ENCODE results near the gene BMF. TPM values are rescaled to one million over a fixed set of nuclear protein-coding genes. Genes with fewer than 3 reads are reported as not detected.
A peak's percentile ranks its signal among the peaks of the same experiment; 100 is the strongest.

BMF gene
- total RNA-seq, 1 experiment from 2014 or later = 81.5 TPM

DNA sequence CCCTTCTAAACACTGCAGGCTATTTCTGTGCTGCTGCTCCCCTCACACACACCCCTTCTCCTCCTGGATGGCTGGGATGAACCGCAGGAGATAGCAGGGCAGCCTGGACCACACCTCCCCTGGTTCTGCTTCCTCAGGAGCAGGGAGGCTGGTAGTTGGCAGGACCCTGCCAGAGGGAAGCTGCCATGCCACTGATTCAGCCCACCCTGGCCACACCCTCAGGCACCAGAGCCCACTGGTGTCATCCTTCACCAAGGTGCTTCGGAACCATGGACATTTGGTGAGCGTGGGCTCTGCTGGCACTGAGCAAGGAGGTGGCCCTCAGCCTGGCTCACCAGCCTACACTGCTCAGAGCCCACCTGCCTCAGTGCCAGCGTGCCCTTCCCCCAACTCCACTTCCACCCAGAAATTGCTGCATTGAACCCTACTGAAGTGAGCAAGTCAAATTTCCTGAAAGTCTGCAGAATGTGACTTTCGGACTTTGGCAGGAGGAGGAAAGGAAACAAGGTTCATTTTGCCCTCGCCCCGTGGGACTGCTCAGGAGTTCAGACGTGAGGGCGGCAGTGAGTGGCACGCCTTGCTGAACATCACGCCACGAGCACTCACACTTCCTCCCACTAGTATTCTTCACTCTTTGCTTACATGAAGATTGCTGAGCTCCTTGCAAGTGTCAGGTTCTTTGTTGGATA, 26.3 kb downstream of the BMF start:
- peaks cover 61% of the 10 kb centered on the region for H3K4me1 ChIP-seq
- peak overlapping the region; percentile 85 for H3K4me3 Mint-ChIP-seq (ENCODE audit: unreplicated experiment)
- no peaks in the 10 kb centered on the region for H3K9me3 ChIP-seq
- BruUV-seq (replicated peaks) = TSS peak; percentile 97
- H3K27ac Mint-ChIP-seq (ENCODE audit: unreplicated experiment) = peak overlapping the region; percentile 98
- peaks cover 39% of the 10 kb centered on the region for H3K4me1 Mint-ChIP-seq (ENCODE audit: low read depth, unreplicated experiment)
- H3K9me3 Mint-ChIP-seq (ENCODE audit: unreplicated experiment) = no peaks in the 10 kb centered on the region
- peak overlapping the region; percentile 5; the same call in 1 of the 2 replicates for H3K4me3 ChIP-seq (ENCODE audit: low read depth, low read length)
- H3K36me3 Mint-ChIP-seq (ENCODE audit: insufficient read depth, unreplicated experiment) = peaks cover 6% of the 10 kb centered on the region
- H3K27me3 ChIP-seq (replicated peaks; ENCODE audit: control insufficient read depth, insufficient read depth, low read length) = no peaks in the 10 kb centered on the region
- TF ChIP-seq CTCF (IDR thresholded peaks at IDR 0.05; ENCODE audit: insufficient read depth in 1 of 2, low read depth in 1 of 2, low read length in 1 of 2, severe bottlenecking in 1 of 2, unreplicated experiment in 1 of 2) = no peak
- CTCF ChIA-PET = interaction anchor here (1.0 to 1.3 kb wide), 4 partner anchors 17 to 27 kb away, joined by 3 to 6 read pairs (median 4); partner anchors contain the start of gene BMF
- POLR2A ChIA-PET = interaction anchor here (0.9 to 2.0 kb wide), 3 partner anchors 17 to 24 kb away, joined by 3 to 20 read pairs (median 3); no protein-coding TSS in a partner anchor
- no peaks in the 10 kb centered on the region for H3K27me3 Mint-ChIP-seq (ENCODE audit: insufficient read depth, unreplicated experiment)
- no peaks in the 10 kb centered on the region for H3K36me3 ChIP-seq (ENCODE audit: control insufficient read depth, insufficient read depth, low read length)
- intact Hi-C loops (cut with micrococcal nuclease; ENCODE audit: unreplicated experiment) = no loop called here
- DNase-seq = no peak

GRCh38 chr15:40081691-40082194, 26.9 kb downstream of the BMF start:
- intact Hi-C loops (cut with micrococcal nuclease; ENCODE audit: unreplicated experiment) = loop anchor here (1.0 kb wide), 1 partner anchor 25 kb away; no protein-coding TSS in a partner anchor
- peak overlapping the region; percentile 98 for H3K27ac Mint-ChIP-seq (ENCODE audit: unreplicated experiment)
- no peaks in the 10 kb centered on the region for H3K27me3 ChIP-seq (replicated peaks; ENCODE audit: control insufficient read depth, insufficient read depth, low read length)
- no peaks in the 10 kb centered on the region for H3K36me3 ChIP-seq (ENCODE audit: control insufficient read depth, insufficient read depth, low read length)
- no TSS peak for BruUV-seq (replicated peaks)
- POLR2A ChIA-PET = interaction anchor here (0.9 to 2.0 kb wide), 3 partner anchors 17 to 25 kb away, joined by 3 to 20 read pairs (median 3); no protein-coding TSS in a partner anchor
- no peaks in the 10 kb centered on the region for H3K27me3 Mint-ChIP-seq (ENCODE audit: insufficient read depth, unreplicated experiment)
- peaks cover 55% of the 10 kb centered on the region for H3K4me1 ChIP-seq
- peaks cover 6% of the 10 kb centered on the region for H3K36me3 Mint-ChIP-seq (ENCODE audit: insufficient read depth, unreplicated experiment)
- TF ChIP-seq CTCF (IDR thresholded peaks at IDR 0.05; ENCODE audit: insufficient read depth in 1 of 2, low read depth in 1 of 2, low read length in 1 of 2, severe bottlenecking in 1 of 2, unreplicated experiment in 1 of 2) = no peak
- H3K4me3 ChIP-seq (ENCODE audit: low read depth, low read length) = peak overlapping the region; percentile 12; the same call in 1 of the 2 replicates
- peak; percentile 77 to 85 for DNase-seq
- peak overlapping the region; percentile 85 for H3K4me3 Mint-ChIP-seq (ENCODE audit: unreplicated experiment)
- H3K9me3 Mint-ChIP-seq (ENCODE audit: unreplicated experiment) = no peaks in the 10 kb centered on the region
- CTCF ChIA-PET = interaction anchor here (0.6 to 1.3 kb wide), 5 partner anchors 17 to 389 kb away, joined by 3 to 6 read pairs (median 4); partner anchors contain the start of gene BMF
- H3K9me3 ChIP-seq = no peaks in the 10 kb centered on the region
- H3K4me1 Mint-ChIP-seq (ENCODE audit: low read depth, unreplicated experiment) = peaks cover 39% of the 10 kb centered on the region

DNA sequence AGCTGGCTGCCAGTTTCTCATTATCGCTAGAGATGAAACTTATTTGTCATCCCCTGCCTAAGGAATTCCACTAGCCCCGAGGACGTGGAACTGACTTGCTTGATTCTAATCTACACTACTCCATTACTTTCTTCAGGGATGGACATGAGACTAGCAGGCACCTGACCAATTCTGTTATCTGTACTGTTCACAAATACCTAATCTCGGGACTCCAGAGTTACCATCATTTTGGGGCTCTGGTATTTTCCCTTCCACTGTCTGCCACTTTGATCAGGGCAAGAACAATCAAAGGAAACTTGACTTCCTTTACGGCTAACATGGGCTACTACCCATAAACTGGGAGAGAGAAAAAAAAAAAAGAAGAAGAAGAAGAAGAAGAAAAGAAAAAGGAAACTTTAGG, 27.8 kb downstream of the BMF start:
- POLR2A ChIA-PET = no interaction called here
- intact Hi-C loops (cut with micrococcal nuclease; ENCODE audit: unreplicated experiment) = loop anchor here (1.0 kb wide), 1 partner anchor 25 kb away; no protein-coding TSS in a partner anchor
- H3K9me3 ChIP-seq = no peaks in the 10 kb centered on the region
- H3K4me1 Mint-ChIP-seq (ENCODE audit: low read depth, unreplicated experiment) = peaks cover 34% of the 10 kb centered on the region
- H3K4me3 Mint-ChIP-seq (ENCODE audit: unreplicated experiment) = peak overlapping the region; percentile 85
- H3K27ac Mint-ChIP-seq (ENCODE audit: unreplicated experiment) = peak overlapping the region; percentile 98
- H3K9me3 Mint-ChIP-seq (ENCODE audit: unreplicated experiment) = no peaks in the 10 kb centered on the region
- peaks cover 46% of the 10 kb centered on the region for H3K4me1 ChIP-seq
- no peaks in the 10 kb centered on the region for H3K36me3 ChIP-seq (ENCODE audit: control insufficient read depth, insufficient read depth, low read length)
- TF ChIP-seq CTCF (IDR thresholded peaks at IDR 0.05; ENCODE audit: insufficient read depth in 1 of 2, low read depth in 1 of 2, low read length in 1 of 2, severe bottlenecking in 1 of 2, unreplicated experiment in 1 of 2) = no peak
- peaks cover 6% of the 10 kb centered on the region for H3K36me3 Mint-ChIP-seq (ENCODE audit: insufficient read depth, unreplicated experiment)
- H3K27me3 ChIP-seq (replicated peaks; ENCODE audit: control insufficient read depth, insufficient read depth, low read length) = no peaks in the 10 kb centered on the region
- no TSS peak for BruUV-seq (replicated peaks)
- CTCF ChIA-PET = interaction anchor here (1.1 to 1.3 kb wide), 2 partner anchors 26 to 28 kb away, joined by 3 to 6 read pairs; partner anchors contain the start of gene BMF
- H3K4me3 ChIP-seq (ENCODE audit: low read depth, low read length) = no peak overlapping the region
- DNase-seq = no peak
- H3K27me3 Mint-ChIP-seq (ENCODE audit: insufficient read depth, unreplicated experiment) = no peaks in the 10 kb centered on the region

Measured in Caco-2 (cell line).